ENCODE results near the gene MTMR3.

Gene MTMR3

DNA sequence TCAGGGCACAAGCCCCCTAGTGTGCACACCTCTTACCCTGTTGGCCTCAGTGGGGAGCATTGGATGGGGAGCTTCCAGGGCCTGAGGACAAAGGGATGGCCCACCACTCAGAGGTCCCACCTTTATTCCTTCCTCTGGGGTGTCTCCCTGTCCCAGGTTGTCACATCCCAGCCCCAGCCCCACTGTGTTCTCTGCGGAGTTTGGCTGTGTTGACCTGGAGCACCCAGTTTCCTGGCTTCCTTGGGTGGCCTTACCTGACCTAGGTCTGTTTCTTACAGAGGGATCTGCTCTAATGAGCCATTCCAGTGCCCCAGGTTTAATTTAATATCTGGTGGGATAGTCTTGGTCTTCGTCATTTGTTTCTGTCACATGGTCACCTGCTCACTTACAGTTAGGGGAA, 158.5 kb downstream of the MTMR3 start:
- Histone ChIP-seq H3F3A (ENCODE audit: insufficient read depth, low read length) (no peaks in the 10 kb centered on the region), H3K9ac (ENCODE audit: low read length) (no peak overlapping the region), H3K27me3 (replicated peaks; ENCODE audit: insufficient read depth, low read length) (no peaks in the 10 kb centered on the region), H3K4me1 (ENCODE audit: low read length) (no peaks in the 10 kb centered on the region), H3K79me2 (ENCODE audit: low read length) (no peaks in the 10 kb centered on the region), H2AFZ (ENCODE audit: low read length) (no peak overlapping the region), H3K27ac (ENCODE audit: low read length) (no peak overlapping the region), H3K4me3 (ENCODE audit: low read length) (no peak overlapping the region), H3K4me2 (ENCODE audit: low read depth, low read length) (no peak overlapping the region), H3K9me2 (replicated peaks; ENCODE audit: insufficient read depth, low read length) (no peaks in the 10 kb centered on the region), H3K9me3 (replicated peaks; ENCODE audit: insufficient read depth, low read length) (no peaks in the 10 kb centered on the region), H4K20me1 (ENCODE audit: insufficient read depth, low read length) (no peaks in the 10 kb centered on the region), H3K36me3 (replicated peaks; ENCODE audit: insufficient read depth, low read length) (no peaks in the 10 kb centered on the region)
- TF ChIP-seq EZH2 (optimal IDR thresholded peaks at IDR 0.05; ENCODE audit: low read depth, low read length) (no peak), EZH2phosphoT487 (IDR thresholded peaks at IDR 0.05; ENCODE audit: low read length) (no peak), CTCF (IDR thresholded peaks at IDR 0.05; ENCODE audit: low read length) (no peak)
- DNase-seq = no peak

- H3K27me3 ChIP-seq (replicated peaks; ENCODE audit: insufficient read depth, low read length) = no peaks in the 10 kb centered on the region
- TF ChIP-seq CTCF (IDR thresholded peaks at IDR 0.05; ENCODE audit: low read length) (no peak), EZH2phosphoT487 (IDR thresholded peaks at IDR 0.05; ENCODE audit: low read length) (no peak), EZH2 (optimal IDR thresholded peaks at IDR 0.05; ENCODE audit: low read depth, low read length) (no peak)
- H4K20me1 ChIP-seq (ENCODE audit: insufficient read depth, low read length) = no peaks in the 10 kb centered on the region
- H3K9me2 ChIP-seq (replicated peaks; ENCODE audit: insufficient read depth, low read length) = no peaks in the 10 kb centered on the region
- no peak overlapping the region for H2AFZ ChIP-seq (ENCODE audit: low read length)
- no peak overlapping the region for H3K27ac ChIP-seq (ENCODE audit: low read length)
- H3K9ac ChIP-seq (ENCODE audit: low read length) = no peak overlapping the region
- no peaks in the 10 kb centered on the region for H3K9me3 ChIP-seq (replicated peaks; ENCODE audit: insufficient read depth, low read length)
- no peaks in the 10 kb centered on the region for H3K79me2 ChIP-seq (ENCODE audit: low read length)
- H3K36me3 ChIP-seq (replicated peaks; ENCODE audit: insufficient read depth, low read length) = no peaks in the 10 kb centered on the region
- DNase-seq = no peak
- no peak overlapping the region for H3K4me2 ChIP-seq (ENCODE audit: low read depth, low read length)
- H3F3A ChIP-seq (ENCODE audit: insufficient read depth, low read length) = no peaks in the 10 kb centered on the region
- no peak overlapping the region for H3K4me3 ChIP-seq (ENCODE audit: low read length)
- no peaks in the 10 kb centered on the region for H3K4me1 ChIP-seq (ENCODE audit: low read length)
Measured at GRCh38 chr22:30041881-30042280, 158.9 kb downstream of the MTMR3 start.

DNA sequence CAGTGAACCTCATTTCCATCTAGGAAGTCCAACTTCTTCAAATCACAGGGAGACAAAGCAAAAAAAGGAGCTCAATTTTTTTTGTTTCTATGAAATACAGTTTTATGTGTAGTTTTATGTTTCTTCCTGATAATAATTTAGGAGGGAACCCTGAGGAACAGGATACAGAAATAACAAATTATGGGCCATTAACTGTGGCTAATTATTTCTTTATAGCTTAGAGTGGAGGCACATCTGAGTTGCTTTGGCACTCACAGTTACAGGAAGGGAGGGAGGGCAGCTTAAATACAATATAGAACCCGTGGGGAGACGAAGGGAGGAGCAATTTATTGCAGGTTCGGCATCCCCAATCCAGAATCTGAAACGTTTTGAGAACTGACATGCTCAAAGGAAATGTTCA, 160.2 kb downstream of the MTMR3 start:
- H3K4me2 ChIP-seq (ENCODE audit: low read depth, low read length) = no peak overlapping the region

More for the DNA sequence above, 160.2 kb downstream of the MTMR3 start:
- Histone ChIP-seq H3K4me3 (ENCODE audit: low read length) (no peak overlapping the region), H3F3A (ENCODE audit: insufficient read depth, low read length) (no peaks in the 10 kb centered on the region), H3K79me2 (ENCODE audit: low read length) (no peaks in the 10 kb centered on the region), H3K4me1 (ENCODE audit: low read length) (no peaks in the 10 kb centered on the region), H3K9me3 (replicated peaks; ENCODE audit: insufficient read depth, low read length) (no peaks in the 10 kb centered on the region), H4K20me1 (ENCODE audit: insufficient read depth, low read length) (no peaks in the 10 kb centered on the region), H3K27ac (ENCODE audit: low read length) (no peak overlapping the region), H3K36me3 (replicated peaks; ENCODE audit: insufficient read depth, low read length) (no peaks in the 10 kb centered on the region), H3K27me3 (replicated peaks; ENCODE audit: insufficient read depth, low read length) (no peaks in the 10 kb centered on the region), H3K9me2 (replicated peaks; ENCODE audit: insufficient read depth, low read length) (no peaks in the 10 kb centered on the region), H3K9ac (ENCODE audit: low read length) (no peak overlapping the region), H2AFZ (ENCODE audit: low read length) (no peak overlapping the region)
- DNase-seq = no peak
- TF ChIP-seq EZH2phosphoT487 (IDR thresholded peaks at IDR 0.05; ENCODE audit: low read length) (no peak), CTCF (IDR thresholded peaks at IDR 0.05; ENCODE audit: low read length) (no peak)

Data from MM.1S (cell line).